GM19397 (cell line): ENCODE measurements around the gene DIP2B.
A peak's percentile ranks its signal among the peaks of the same experiment; 100 is the strongest.

Experiments used
- ATAC-seq: cut with Tn5 transposase; IDR thresholded peaks from one replicate; pipeline ENCODE4 v1.9.1; 2021; ENCODE audit warnings: mild to moderate bottlenecking, moderate library complexity; ENCODE audit not compliant: unreplicated experiment

Gene DIP2B

GRCh38 chr12:50723865-50724264 is 219.1 kb downstream of the DIP2B start:
- ATAC-seq, result no peak

GRCh38 chr12:50725011-50725942 is 220.5 kb downstream of the DIP2B start:
- no peak for ATAC-seq

GRCh38 chr12:50727466-50727865 is 222.7 kb downstream of the DIP2B start:
- no peak for ATAC-seq

GRCh38 chr12:50728417-50728816 is 223.6 kb downstream of the DIP2B start:
- no peak for ATAC-seq

GRCh38 chr12:50728841-50729240 is 224.1 kb downstream of the DIP2B start:
- ATAC-seq, result no peak

GRCh38 chr12:50732591-50732990 is 227.8 kb downstream of the DIP2B start:
- no peak for ATAC-seq

GRCh38 chr12:50733706-50734105 is 228.9 kb downstream of the DIP2B start:
- ATAC-seq, result no peak

GRCh38 chr12:50734409-50735263 is 229.9 kb downstream of the DIP2B start:
- ATAC-seq, result no peak

- no peak for ATAC-seq
These were observed 234.8 kb downstream of the DIP2B start for GRCh38 chr12:50739611-50740010.

GRCh38 chr12:50740307-50740706 is 235.5 kb downstream of the DIP2B start:
- ATAC-seq, result no peak

GRCh38 chr12:50742776-50743175 is 238.0 kb downstream of the DIP2B start:
- ATAC-seq, result no peak

GRCh38 chr12:50745861-50746260 is 241.1 kb downstream of the DIP2B start:
- no peak for ATAC-seq

- no peak for ATAC-seq
These were observed 241.6 kb downstream of the DIP2B start for GRCh38 chr12:50746431-50746830.

GRCh38 chr12:50747817-50748216 is 243.0 kb downstream of the DIP2B start:
- ATAC-seq, result no peak

GRCh38 chr12:50749459-50749882 is 244.7 kb downstream of the DIP2B start:
- ATAC-seq, result no peak

- ATAC-seq, result no peak
These were observed 245.6 kb downstream of the DIP2B start for GRCh38 chr12:50750366-50750765.

GRCh38 chr12:50751948-50752721 is 247.3 kb downstream of the DIP2B start:
- ATAC-seq, result no peak

- no peak for ATAC-seq
These were observed 248.5 kb downstream of the DIP2B start for GRCh38 chr12:50753232-50753769.

GRCh38 chr12:50763639-50764285 is 259.0 kb downstream of the DIP2B start, which contains the start of gene ATF1:
Gene ATF1, plus strand, starts transcription at chr12:50764101. Its CDS starts 16,045 bp downstream, at chr12:50780146.
- peak; percentile 80 for ATAC-seq
